GM12878 (cell line): ENCODE data around the gene PRKCE. TPM values are rescaled to one million over a fixed set of nuclear protein-coding genes. Genes with fewer than 3 reads are reported as not detected.

ENCODE experiments used
- ATAC-seq: fragments of 200-7000 bp; cut with Tn5 transposase; 3 replicates; pipeline ENCODE4 v1.9.1; 2020; ENCODE audit warnings: mild to moderate bottlenecking, moderate library complexity
- BruUV-seq: library from RNA; stranded (reverse); fragments of 400-500 nt; replicated peaks from 2 replicates; lab custom pipeline; 2021; lab: Mats Ljungman, UMichigan
- CTCF ChIA-PET: fragments of 300-600 bp; sonication (Branson Sonifier 250); formaldehyde crosslinking; extraction: SDS; loops from one replicate; lab custom pipeline; 2021; ENCODE audit warnings: inconsistent platforms; lab: Yijun Ruan, JAX
- POLR2A ChIA-PET: fragments of 350-600 bp; formaldehyde crosslinking; extraction: SDS; loops from one replicate; lab custom pipeline; 2021; ENCODE audit warnings: inconsistent platforms; lab: Charles Lee
- RAD21 ChIA-PET: fragments of 300-600 bp; sonication (Branson Sonifier 250); formaldehyde crosslinking; loops from one replicate; lab custom pipeline; 2023; ENCODE audit warnings: antibody characterized with exemption; ENCODE audit not compliant: unreplicated experiment; lab: Charles Lee
- SMC1A ChIA-PET: fragments of 300-600 bp; sonication (Branson Sonifier 250); formaldehyde crosslinking; loops from one replicate; lab custom pipeline; 2023; ENCODE audit not compliant: unreplicated experiment, uncharacterized antibody; lab: Charles Lee
- DNase-seq: peaks from one replicate; pipeline ENCODE4 v3.0.0-alpha.2; 2011; ENCODE audit warnings: low read depth, low spot score
- FAIRE-seq: peaks from 3 replicates; lab custom pipeline; 2011; peaks lifted over from hg19 to GRCh38; lab: Jason Lieb, UNC
- H2AFZ ChIP-seq: 2 replicates; pipeline ENCODE4 v1.6.0; 2011; ENCODE audit warnings: low read depth, low read length, control low read depth; ENCODE audit not compliant: control insufficient read depth
- H3K27ac ChIP-seq: 2 replicates; pipeline ENCODE4 v1.5.1; 2011; ENCODE audit warnings: control low read depth; ENCODE audit not compliant: control insufficient read depth, insufficient read depth
- H3K27me3 ChIP-seq, 2 experiments: replicated peaks in 1 of 2; 2 replicates each; pipeline versions ENCODE4 v1.6.0 to v1.6.1; 2011; ENCODE audit warnings: low read length in 1 of 2; ENCODE audit not compliant: control insufficient read depth in 2 of 2, insufficient read depth in 2 of 2
- H3K36me3 ChIP-seq, 2 experiments: 2 replicates each; pipeline ENCODE4 v1.5.1; 2011; ENCODE audit warnings: low read length in 1 of 2; ENCODE audit not compliant: control insufficient read depth in 2 of 2, insufficient read depth in 2 of 2
- H3K4me1 ChIP-seq: 2 replicates; pipeline ENCODE4 v1.6.1; 2011; ENCODE audit warnings: mild to moderate bottlenecking, low read length, moderate library complexity, mixed read lengths; ENCODE audit not compliant: control insufficient read depth, insufficient read depth
- H3K4me2 ChIP-seq: 2 replicates; pipeline ENCODE4 v1.6.0; 2011; ENCODE audit warnings: control low read depth; ENCODE audit not compliant: control insufficient read depth, insufficient read depth
- H3K4me3 ChIP-seq: fragments of 200-600 bp; sonication (generic); 2 replicates; pipeline ENCODE4 v1.5.1; 2016
- H3K79me2 ChIP-seq: 2 replicates; pipeline ENCODE4 v1.6.0; 2011; ENCODE audit warnings: low read length; ENCODE audit not compliant: control insufficient read depth, insufficient read depth
- H3K9ac ChIP-seq: 2 replicates; pipeline ENCODE4 v1.8.0; 2011; ENCODE audit warnings: low read length, control low read depth, mixed read lengths; ENCODE audit not compliant: control insufficient read depth, insufficient read depth
- H3K9me3 ChIP-seq: replicated peaks from 3 replicates; pipeline ENCODE4 v1.5.1; 2011; ENCODE audit warnings: mild to moderate bottlenecking, low read length; ENCODE audit not compliant: control insufficient read depth, insufficient read depth
- H4K20me1 ChIP-seq: 2 replicates; pipeline ENCODE4 v1.6.0; 2011; ENCODE audit not compliant: control insufficient read depth, insufficient read depth
- BCL11A ChIP-seq: IDR thresholded peaks from 2 replicates; pipeline ENCODE4 v1.6.1; 2011; ENCODE audit warnings: low read depth, low read length
- BHLHE40 ChIP-seq, 2 experiments: fragments of 450-650 bp in 1 of 2; IDR thresholded peaks; 2 replicates each; pipeline ENCODE4 v1.6.1; 2011 to 2017; ENCODE audit warnings: low read depth in 2 of 2, borderline replicate concordance in 1 of 2, improper control_type of control experiment in 1 of 2, low read length in 1 of 2, mild to moderate bottlenecking in 1 of 2
- BRCA1 ChIP-seq: IDR thresholded peaks from 2 replicates; pipeline ENCODE4 v1.6.1; 2011; ENCODE audit warnings: low read depth, low read length, improper control_type of control experiment
- CBX3 ChIP-seq: fragments of 200-600 bp; sonication (generic); IDR thresholded peaks from 2 replicates; pipeline ENCODE4 v1.6.1; 2016; ENCODE audit warnings: low read depth, borderline replicate concordance
- FOXK2 ChIP-seq: fragments of 450-650 bp; IDR thresholded peaks from 2 replicates; pipeline ENCODE4 v1.6.1; 2017; ENCODE audit warnings: mild to moderate bottlenecking, moderate library complexity
- GATAD2B ChIP-seq: fragments of 450-650 bp; conservative IDR thresholded peaks from 2 replicates; pipeline ENCODE4 v1.6.1; 2017; ENCODE audit warnings: low read depth, mild to moderate bottlenecking, moderate library complexity
- HDAC2 ChIP-seq: fragments of 200-600 bp; sonication (generic); IDR thresholded peaks from 2 replicates; pipeline ENCODE4 v1.6.1; 2017
- MTA2 ChIP-seq: fragments of 450-650 bp; IDR thresholded peaks from 2 replicates; pipeline ENCODE4 v1.6.1; 2016; ENCODE audit warnings: low read depth, mild to moderate bottlenecking, moderate library complexity
- NFXL1 ChIP-seq: fragments of 450-650 bp; IDR thresholded peaks from 2 replicates; pipeline ENCODE4 v1.6.1; 2017; ENCODE audit warnings: antibody characterized with exemption, mild to moderate bottlenecking, borderline replicate concordance
- POU2F2 ChIP-seq: IDR thresholded peaks from 3 replicates; pipeline ENCODE4 v1.6.1; 2011; ENCODE audit warnings: low read depth, mild to moderate bottlenecking, low read length, borderline replicate concordance
- RUNX3 ChIP-seq: IDR thresholded peaks from 2 replicates; pipeline ENCODE4 v1.6.1; 2012; ENCODE audit warnings: low read length, inconsistent platforms
- SIN3A ChIP-seq: IDR thresholded peaks from 2 replicates; pipeline ENCODE4 v1.6.1; 2012; ENCODE audit warnings: low read depth, low read length, improper control_type of control experiment
- SP1 ChIP-seq: IDR thresholded peaks from one replicate; pipeline ENCODE4 v1.6.1; 2011; ENCODE audit warnings: low read depth, low read length
- YY1 ChIP-seq: IDR thresholded peaks from 2 replicates; pipeline ENCODE4 v1.6.1; 2011; ENCODE audit warnings: low read depth, mild to moderate bottlenecking, low read length
- ZSCAN29 ChIP-seq: fragments of 450-650 bp; IDR thresholded peaks from 2 replicates; pipeline ENCODE4 v1.6.1; 2017; ENCODE audit warnings: mild to moderate bottlenecking, moderate library complexity
- WGBS: methylation state at CpG from one replicate; pipeline ENCODE4 v1.1.6; 2016; ENCODE audit warnings: low lambda C conversion rate; ENCODE audit not compliant: insufficient replicate concordance, insufficient coverage; ENCODE audit errors: missing lambda C conversion rate; 5-methylcytosine and 5-hydroxymethylcytosine counted together
- in situ Hi-C: fragments of 300-500 bp; cut with MboI; formaldehyde crosslinking; loops from 9 replicates; pipeline ENCODE4 v1.14.3; 2018; ENCODE audit warnings: mixed read lengths
- intact Hi-C: fragments of 100-400 bp; cut with micrococcal nuclease; formaldehyde crosslinking; loops from one replicate; pipeline ENCODE4 v1.14.2; 2022; ENCODE audit not compliant: unreplicated experiment
- polyA plus RNA-seq, 11 experiments: library from polyadenylated mRNA; depleted of rRNA in 4 of 11; unstranded in 6 of 11; stranded (reverse) in 5 of 11; fragments of >200 nt; fragmentation: Nextera tagmentation in 4 of 11; fragmentation: Illumina TruSeq in 1 of 11; extraction: Ambion mirVana in 4 of 11; extraction: Trizol in 1 of 11; gene quantifications; 1 replicate in 1 of 11; 2 replicates in 10 of 11; pipeline versions ENCODE4 v1.2.1 to v1.2.3, GENCODE V29; 2011 to 2016; ENCODE audit warnings: inconsistent platforms in 2 of 11, missing spikeins in 2 of 11, low read depth in 1 of 11
- total RNA-seq, 4 experiments: library from RNA; depleted of rRNA in 3 of 4; stranded (reverse); fragments of >200 nt in 3 of 4; fragmentation: Illumina TruSeq in 1 of 4; extraction: Trizol in 1 of 4; gene quantifications; 2 replicates each; pipeline versions ENCODE4 v1.2.1 to v1.2.3, GENCODE V29; 2013 to 2021
- TF ChIP-seq, protein P1 (sequence below): fragments of 450-650 bp; IDR thresholded peaks from 2 replicates; pipeline ENCODE4 v1.6.1; 2018; ENCODE audit warnings: borderline replicate concordance, mild to moderate bottlenecking; ENCODE audit not compliant: partially characterized antibody
- TF ChIP-seq, protein P2 (sequence below), 3 experiments: IDR thresholded peaks in 2 of 3; conservative IDR thresholded peaks in 1 of 3; 2 replicates each; pipeline ENCODE4 v1.5.1; 2011; ENCODE audit warnings: low read depth in 3 of 3, low read length in 3 of 3, mild to moderate bottlenecking in 3 of 3, control low read depth in 2 of 3, moderate library complexity in 2 of 3, inconsistent platforms in 1 of 3, mixed read lengths in 1 of 3; ENCODE audit not compliant: control insufficient read depth in 2 of 3, insufficient read depth in 1 of 3; ENCODE audit errors: extremely low read depth in 1 of 3
- TF ChIP-seq, protein P3 (sequence below): fragments of 150-350 bp; IDR thresholded peaks from 2 replicates; pipeline ENCODE4 v1.6.1; 2014; ENCODE audit warnings: mild to moderate bottlenecking, low read depth, low read length
- TF ChIP-seq, protein P4 (sequence below): IDR thresholded peaks from 2 replicates; pipeline ENCODE4 v1.6.1; 2012; ENCODE audit warnings: low read depth, low read length, improper control_type of control experiment

The PRKCE gene
- total and polyA plus RNA-seq, 10 of the 15 experiments (the other 5 are each of a cell fraction or from before 2014, with no cell fraction given) = 2.6 to 28.2 (median 11.3) TPM

DNA sequence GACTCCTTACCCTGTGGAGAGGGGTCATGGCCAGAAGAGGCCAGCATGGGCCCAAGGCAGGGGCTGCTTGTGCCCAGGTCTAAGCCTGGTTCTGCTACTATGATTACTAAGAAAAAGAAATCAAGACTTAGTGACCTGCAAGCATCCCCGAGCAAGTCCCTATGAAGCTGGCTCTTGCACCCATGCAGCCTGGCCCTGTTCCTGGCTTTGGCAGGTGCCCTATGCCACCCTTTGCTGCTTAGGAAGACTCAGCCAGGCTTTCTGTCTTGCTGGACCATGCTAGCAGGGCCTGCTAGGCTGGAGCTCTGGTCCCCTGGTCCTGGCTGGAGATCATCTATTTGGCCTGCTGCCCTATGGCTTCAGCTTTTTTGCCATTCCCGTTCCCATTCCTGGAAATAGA lies 336.4 kb downstream of the PRKCE start (continued):
- TF ChIP-seq, protein P1, sequence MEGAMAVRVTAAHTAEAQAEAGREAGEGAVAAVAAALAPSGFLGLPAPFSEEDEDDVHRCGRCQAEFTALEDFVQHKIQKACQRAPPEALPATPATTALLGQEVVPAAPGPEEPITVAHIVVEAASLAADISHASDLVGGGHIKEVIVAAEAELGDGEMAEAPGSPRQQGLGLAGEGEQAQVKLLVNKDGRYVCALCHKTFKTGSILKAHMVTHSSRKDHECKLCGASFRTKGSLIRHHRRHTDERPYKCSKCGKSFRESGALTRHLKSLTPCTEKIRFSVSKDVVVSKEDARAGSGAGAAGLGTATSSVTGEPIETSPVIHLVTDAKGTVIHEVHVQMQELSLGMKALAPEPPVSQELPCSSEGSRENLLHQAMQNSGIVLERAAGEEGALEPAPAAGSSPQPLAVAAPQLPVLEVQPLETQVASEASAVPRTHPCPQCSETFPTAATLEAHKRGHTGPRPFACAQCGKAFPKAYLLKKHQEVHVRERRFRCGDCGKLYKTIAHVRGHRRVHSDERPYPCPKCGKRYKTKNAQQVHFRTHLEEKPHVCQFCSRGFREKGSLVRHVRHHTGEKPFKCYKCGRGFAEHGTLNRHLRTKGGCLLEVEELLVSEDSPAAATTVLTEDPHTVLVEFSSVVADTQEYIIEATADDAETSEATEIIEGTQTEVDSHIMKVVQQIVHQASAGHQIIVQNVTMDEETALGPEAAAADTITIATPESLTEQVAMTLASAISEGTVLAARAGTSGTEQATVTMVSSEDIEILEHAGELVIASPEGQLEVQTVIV = no peak
- no peak for TF ChIP-seq NFXL1
- TF ChIP-seq BRCA1 = no peak
- TF ChIP-seq BCL11A = no peak
- TF ChIP-seq SIN3A = no peak
- no peak for TF ChIP-seq POU2F2
- no peak for TF ChIP-seq MTA2
- TF ChIP-seq, all 136 proteins: peak for 0

DNA sequence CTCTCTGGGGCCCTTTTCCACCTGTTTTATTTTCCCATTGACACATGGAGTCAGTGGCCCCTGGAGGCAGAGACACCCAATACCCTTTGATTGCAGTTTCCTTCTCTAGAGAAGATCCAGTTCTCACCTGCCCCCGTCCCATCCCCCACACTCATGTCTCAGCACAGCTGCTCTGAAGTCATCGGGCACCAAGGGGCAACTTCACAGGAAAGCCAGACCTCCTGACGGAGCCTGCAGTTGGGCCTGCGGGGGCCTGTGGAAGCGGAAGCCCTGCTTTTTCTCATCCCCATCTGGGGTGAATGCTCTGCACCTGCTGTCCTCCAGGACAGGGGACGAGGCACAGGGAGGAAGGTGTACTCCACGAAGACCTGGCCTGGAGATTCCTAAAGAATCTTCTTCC lies 337.4 kb downstream of the PRKCE start:
- DNase-seq (no peak), ATAC-seq (no peak), FAIRE-seq (no peak)
- H3K79me2 ChIP-seq = no peaks in the 10 kb centered on the region
- no peaks in the 10 kb centered on the region for H3K9me3 ChIP-seq
- H4K20me1 ChIP-seq = no peaks in the 10 kb centered on the region
- in situ Hi-C loops = no loop called here
- ChIA-PET RAD21 (no interaction called here), CTCF (interaction anchor here (1.2 kb wide), 1 partner anchor 16 kb away, joined by 3 read pairs; no protein-coding TSS in a partner anchor), POLR2A (no interaction called here), SMC1A (interaction anchor here (0.7 to 1.4 kb wide), 4 partner anchors 10 to 474 kb away, joined by 3 to 4 read pairs (median 4); no protein-coding TSS in a partner anchor)
- H3K36me3 ChIP-seq = peaks cover 0 to 3% of the 10 kb centered on the region in 2 experiments; a peak in 3 of 4 replicates
- no peak overlapping the region for H3K27ac ChIP-seq
- intact Hi-C loops = no loop called here
- no peak overlapping the region for H2AFZ ChIP-seq
- no peaks in the 10 kb centered on the region for H3K27me3 ChIP-seq
- peaks cover 4% of the 10 kb centered on the region; the same call in 1 of the 2 replicates for H3K4me1 ChIP-seq
- H3K9ac ChIP-seq = no peak overlapping the region
- H3K4me3 ChIP-seq = no peak overlapping the region
- no peak overlapping the region for H3K4me2 ChIP-seq
- BruUV-seq = no TSS peak
- 81% methylated on average over 7 of the region's 7 CpGs for WGBS
- TF ChIP-seq NFXL1 (no peak), CBX3 (no peak), BHLHE40 (IDR thresholded peaks at IDR 0.05; ENCODE audit: borderline replicate concordance in 1 of 2, low read depth in 2 of 2, low read length in 1 of 2) (no peak), HDAC2 (no peak), SP1 (no peak), YY1 (no peak), POU2F2 (no peak), MTA2 (no peak), ZSCAN29 (no peak), GATAD2B (no peak), RUNX3 (no peak), FOXK2 (no peak)
- TF ChIP-seq, protein P2, sequence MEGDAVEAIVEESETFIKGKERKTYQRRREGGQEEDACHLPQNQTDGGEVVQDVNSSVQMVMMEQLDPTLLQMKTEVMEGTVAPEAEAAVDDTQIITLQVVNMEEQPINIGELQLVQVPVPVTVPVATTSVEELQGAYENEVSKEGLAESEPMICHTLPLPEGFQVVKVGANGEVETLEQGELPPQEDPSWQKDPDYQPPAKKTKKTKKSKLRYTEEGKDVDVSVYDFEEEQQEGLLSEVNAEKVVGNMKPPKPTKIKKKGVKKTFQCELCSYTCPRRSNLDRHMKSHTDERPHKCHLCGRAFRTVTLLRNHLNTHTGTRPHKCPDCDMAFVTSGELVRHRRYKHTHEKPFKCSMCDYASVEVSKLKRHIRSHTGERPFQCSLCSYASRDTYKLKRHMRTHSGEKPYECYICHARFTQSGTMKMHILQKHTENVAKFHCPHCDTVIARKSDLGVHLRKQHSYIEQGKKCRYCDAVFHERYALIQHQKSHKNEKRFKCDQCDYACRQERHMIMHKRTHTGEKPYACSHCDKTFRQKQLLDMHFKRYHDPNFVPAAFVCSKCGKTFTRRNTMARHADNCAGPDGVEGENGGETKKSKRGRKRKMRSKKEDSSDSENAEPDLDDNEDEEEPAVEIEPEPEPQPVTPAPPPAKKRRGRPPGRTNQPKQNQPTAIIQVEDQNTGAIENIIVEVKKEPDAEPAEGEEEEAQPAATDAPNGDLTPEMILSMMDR (IDR thresholded peaks at IDR 0.05 in 2 of 3, conservative IDR thresholded peaks at IDR 0.05 in 1 of 3; ENCODE audit: control insufficient read depth in 2 of 3, extremely low read depth in 1 of 3, insufficient read depth in 1 of 3, low read depth in 3 of 3, low read length in 3 of 3) = no peak
- TF ChIP-seq, protein P3, sequence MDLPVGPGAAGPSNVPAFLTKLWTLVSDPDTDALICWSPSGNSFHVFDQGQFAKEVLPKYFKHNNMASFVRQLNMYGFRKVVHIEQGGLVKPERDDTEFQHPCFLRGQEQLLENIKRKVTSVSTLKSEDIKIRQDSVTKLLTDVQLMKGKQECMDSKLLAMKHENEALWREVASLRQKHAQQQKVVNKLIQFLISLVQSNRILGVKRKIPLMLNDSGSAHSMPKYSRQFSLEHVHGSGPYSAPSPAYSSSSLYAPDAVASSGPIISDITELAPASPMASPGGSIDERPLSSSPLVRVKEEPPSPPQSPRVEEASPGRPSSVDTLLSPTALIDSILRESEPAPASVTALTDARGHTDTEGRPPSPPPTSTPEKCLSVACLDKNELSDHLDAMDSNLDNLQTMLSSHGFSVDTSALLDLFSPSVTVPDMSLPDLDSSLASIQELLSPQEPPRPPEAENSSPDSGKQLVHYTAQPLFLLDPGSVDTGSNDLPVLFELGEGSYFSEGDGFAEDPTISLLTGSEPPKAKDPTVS = no peak
- TF ChIP-seq, protein P4, sequence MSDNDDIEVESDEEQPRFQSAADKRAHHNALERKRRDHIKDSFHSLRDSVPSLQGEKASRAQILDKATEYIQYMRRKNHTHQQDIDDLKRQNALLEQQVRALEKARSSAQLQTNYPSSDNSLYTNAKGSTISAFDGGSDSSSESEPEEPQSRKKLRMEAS = no peak
